Frontal cortex (tissue), 4 donors: ENCODE measurements around the gene UROC1. TPM values are rescaled to one million over a fixed set of nuclear protein-coding genes. Genes with fewer than 3 reads are reported as not detected.

Source experiments
- DNase-seq, 2 donors: peaks; one replicate each; pipeline ENCODE4 v3.0.0; 2012; ENCODE audit warnings: low spot score in 2 of 2
- FAIRE-seq: peaks from 2 replicates; lab custom pipeline; 2012; peaks lifted over from hg19 to GRCh38; lab: Jason Lieb, UNC
- total RNA-seq: library from RNA; depleted of rRNA; stranded (reverse); fragments of >200 nt; gene quantifications from one replicate; pipeline ENCODE4 v1.2.3, GENCODE V29; 2014
- donor health status: control.
- donor health status: control.
- donor health status: control.

UROC1 gene
- total RNA-seq, 1 donor from 2014 or later = not detected

DNA sequence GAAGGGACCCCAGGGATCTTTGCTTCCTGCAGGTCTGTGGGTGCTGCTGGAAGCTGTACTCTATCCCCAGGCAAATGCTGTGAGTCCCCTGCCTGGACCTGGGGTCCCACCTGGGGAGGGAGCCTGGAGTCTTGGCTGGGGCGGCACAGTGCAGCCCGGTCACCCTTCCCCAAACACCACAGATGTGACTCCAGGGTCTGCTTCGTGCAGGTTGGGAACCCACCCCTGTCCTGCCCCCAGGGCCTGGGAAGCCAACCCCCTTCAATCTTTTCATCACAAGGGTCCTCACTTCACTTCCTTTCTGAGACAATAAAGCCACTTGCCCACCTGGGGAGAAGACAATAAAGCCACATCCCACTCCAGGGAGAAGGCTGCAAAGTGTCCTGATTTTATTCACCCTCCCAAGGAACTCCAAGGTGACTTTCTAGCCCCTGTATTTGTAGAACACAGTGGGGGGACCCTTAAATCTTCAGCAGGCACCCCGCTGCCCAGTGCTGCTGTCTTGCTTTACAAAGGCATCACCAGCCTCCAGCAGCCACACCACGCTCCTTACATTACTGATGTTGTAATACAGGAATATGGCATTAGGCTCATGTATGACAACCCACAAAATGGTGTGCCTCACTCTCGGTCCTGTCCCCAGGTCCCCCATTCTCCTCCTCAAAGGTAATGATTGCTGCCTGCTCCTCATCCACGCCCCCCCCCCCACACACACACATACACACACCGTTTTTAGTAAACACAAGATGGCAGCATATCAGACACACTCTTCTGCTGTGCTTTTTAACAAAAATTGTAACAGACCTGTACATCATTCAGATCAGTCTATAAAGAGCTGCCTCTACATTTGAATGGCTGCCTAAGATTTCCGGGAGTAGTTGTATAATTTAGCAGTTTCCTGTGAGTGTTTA is 31.2 kb upstream of the UROC1 start:
- DNase-seq (no peak), FAIRE-seq (no peak)

DNA sequence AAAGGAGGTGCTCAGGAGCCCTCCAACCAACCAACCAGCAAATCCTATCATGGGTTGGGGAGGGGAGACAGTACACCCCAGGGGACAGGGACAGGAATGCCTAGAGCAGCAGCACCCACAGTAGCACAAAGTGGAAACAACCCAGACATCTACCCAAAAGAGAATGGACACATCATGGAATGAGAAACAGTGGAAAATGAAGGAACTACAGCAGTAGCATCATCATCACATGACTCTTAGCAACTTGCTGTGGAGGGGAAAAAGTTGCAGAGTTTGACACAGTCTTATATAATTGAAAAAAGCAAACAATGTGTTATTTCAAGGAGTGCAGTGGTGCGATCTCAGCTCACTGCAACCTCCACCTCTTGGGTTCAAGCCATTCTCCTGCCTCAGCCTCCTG is 30.1 kb upstream of the UROC1 start:
- DNase-seq (no peak), FAIRE-seq (no peak)

DNA sequence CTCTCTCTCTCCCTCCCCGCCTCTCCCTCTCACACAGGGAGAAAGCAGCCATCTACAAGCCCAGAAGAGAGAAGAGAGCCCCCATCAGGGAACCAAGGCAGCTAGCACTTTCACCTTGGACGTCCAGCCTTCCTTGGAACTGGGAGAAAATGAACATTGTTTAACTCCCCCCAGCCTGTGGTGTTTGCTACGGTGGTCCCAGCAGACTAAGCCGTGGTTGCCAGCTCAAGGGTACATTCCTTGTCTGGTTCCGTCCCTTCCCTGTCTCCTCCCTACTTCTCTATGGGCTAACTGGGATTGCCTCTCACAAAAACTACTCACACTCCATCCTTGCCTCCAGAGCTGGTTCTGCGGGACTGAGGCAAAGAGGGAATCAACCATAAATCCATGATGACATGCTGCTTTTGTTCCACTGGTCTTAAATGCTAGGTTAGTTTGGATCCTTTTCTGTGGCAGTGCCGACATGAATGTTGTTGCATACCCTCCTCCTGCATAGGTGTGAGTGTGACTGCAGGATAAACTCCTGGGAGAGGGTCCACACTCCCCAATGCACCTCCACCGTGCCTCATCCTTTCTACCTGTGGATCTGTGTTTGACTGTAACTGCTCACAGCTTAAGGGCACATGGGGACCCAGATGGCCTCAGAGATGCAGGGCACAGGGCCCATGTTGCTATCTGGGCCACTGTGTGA is 29.1 kb upstream of the UROC1 start:
- no peak for FAIRE-seq
- DNase-seq = no peak

- FAIRE-seq (no peak), DNase-seq (no peak)
Observed at GRCh38 chr3:126546013-126546412, 28.4 kb upstream of the UROC1 start.

DNA sequence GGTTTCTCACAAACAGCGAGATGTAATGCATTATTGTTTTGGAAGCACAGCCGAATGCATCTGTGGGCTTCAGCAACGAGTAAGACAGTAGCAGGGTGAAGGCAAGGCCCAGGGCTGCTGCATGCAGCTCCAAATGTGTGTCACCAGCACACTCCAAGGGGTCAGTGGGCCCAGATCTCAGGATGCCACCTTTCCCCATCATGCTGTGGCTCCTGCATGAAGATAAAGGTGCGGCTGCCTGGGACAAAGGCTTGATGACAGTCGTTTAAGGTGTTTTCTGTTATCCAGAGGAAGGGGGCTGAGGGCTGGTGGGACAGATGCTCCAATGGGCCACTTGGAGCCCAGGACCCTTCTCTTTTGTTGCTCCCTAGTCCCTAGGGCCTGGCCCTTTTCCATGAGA is 28.0 kb upstream of the UROC1 start:
- FAIRE-seq (no peak), DNase-seq (no peak)

- no peak for FAIRE-seq
Observed at GRCh38 chr3:126544596-126545281, 27.2 kb upstream of the UROC1 start.

DNA sequence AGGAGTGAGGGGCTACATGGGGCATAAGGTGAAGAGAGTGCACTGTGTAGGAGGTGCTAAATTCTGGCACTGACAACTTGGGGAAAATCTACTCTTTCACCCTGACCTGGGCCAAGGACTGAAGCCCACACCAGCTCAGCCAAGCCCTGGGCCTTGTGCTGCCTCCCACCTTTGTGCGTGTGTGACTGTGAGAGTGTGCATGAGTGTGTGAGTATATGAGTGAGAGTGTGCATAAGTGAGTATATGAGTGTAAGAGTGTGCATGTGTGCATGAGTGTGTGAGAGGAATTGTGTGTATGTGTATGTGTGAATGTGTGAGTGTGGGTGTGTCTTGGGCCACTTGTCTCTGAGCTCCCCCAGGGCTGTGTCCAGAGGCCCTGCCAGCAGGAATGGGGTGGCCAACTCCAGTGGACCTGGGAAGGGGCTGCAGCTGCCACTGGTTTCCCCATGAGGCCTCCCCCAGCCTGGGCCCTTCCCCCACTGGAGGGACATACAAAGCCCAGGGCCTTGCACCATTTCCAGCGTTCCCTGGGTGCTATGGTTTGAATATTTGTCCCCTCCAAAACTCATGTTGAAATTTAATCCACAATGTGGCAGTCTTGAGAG is 26.0 kb upstream of the UROC1 start:
- no peak for DNase-seq
- FAIRE-seq = no peak

More at GRCh38 chr3:126544596-126545281, 27.2 kb upstream of the UROC1 start:
- no peak for DNase-seq

DNA sequence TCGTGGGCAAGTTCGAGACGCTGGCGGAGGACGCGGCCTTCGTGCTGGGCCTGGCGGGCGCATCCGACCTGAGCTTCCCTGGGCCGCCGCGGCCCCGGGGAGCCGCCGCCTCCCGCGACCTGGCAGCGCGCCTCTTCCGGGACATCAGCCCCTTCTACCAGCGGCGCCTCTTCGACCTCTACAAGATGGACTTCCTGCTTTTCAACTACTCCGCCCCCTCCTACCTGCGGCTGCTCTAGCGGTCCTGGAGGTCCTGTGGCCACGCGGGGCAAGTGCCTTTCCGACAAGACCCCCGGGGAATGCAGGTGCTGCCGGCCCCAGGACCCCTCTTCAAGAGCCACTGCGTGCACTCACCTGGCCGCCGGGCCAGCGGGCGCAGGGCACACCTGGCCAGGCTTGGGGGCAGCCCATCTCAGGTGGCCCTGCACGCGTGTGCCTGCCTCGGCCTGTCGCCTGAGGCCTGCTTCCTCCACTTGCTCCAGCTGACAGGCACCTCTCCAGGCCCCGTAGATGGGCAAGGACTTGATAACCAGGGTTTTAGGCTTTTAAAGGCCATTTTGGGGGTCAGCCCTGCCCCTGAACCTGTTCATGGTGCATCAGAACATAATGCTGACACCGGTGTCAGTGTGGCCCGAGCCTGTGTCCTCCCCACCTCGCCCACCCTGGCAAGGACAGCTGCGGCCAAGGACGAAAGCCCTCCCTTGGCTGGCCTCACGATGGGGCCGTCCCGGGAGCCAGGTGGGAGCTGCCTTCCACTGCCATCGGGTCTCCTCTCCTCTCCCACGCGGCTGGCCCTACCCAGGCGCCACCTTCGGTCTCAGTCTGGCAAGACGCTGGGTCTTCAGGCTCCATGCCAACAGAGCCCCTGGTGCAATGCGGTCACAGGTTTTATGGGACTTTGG is 25.0 kb upstream of the UROC1 start:
- FAIRE-seq (no peak), DNase-seq (no peak)

DNA sequence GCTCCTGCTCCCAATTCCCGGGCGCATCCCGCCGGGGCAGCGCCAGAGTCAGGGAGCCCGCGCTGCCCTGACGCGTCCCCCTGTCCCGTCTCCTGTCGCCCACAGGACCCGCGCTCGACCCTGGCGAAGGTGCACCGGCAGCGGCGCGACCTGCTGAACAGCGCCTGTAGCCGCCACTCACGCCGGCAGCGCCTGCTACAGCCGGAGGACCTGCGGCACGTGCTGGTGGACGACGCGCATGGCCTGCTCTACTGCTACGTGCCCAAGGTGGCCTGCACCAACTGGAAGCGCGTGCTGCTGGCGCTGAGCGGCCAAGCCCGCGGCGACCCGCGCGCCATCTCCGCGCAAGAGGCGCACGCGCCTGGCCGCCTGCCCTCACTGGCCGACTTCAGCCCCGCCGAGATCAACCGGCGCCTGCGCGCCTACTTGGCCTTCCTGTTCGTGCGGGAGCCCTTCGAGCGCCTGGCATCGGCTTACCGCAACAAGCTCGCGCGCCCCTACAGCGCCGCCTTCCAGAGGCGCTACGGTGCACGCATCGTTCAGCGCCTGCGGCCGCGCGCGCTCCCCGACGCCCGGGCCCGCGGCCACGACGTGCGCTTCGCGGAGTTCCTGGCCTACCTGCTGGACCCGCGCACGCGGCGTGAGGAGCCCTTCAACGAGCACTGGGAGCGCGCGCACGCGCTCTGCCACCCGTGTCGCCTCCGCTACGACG is 24.2 kb upstream of the UROC1 start:
- DNase-seq = no peak
- FAIRE-seq = no peak

DNA sequence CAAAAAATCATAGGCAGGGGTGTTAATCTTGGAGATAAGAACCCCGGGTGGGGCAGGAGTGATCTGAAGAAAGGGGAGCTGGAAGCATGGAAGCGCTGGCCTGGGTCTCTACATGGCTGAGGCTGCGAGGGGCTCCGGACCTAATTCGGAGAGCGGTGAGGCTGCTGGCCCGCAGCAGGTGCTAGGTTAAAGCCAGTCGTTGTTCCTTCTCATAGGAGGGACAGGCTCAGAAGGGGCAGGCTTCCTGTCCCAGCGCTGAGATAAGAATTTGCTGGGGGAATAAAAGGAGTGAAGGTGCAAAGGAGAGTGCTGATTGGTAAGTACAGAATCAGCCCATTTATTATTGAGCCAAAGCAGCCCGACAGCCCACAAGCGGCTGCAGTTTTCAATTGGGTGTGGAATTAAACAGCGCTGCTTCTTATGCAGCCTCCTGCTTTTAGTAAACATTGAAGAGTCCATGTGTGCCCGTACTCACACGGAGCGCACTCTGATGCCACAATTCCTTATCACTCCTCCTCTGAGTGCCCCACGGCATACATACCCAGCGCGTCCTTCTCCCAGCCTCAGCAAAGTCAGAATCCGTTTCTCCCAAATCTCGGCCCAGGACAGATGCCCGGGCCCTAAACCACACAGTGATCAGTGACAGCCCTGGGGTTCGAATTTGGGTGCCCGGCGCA is 23.5 kb upstream of the UROC1 start:
- FAIRE-seq = no peak
- DNase-seq = no peak

DNA sequence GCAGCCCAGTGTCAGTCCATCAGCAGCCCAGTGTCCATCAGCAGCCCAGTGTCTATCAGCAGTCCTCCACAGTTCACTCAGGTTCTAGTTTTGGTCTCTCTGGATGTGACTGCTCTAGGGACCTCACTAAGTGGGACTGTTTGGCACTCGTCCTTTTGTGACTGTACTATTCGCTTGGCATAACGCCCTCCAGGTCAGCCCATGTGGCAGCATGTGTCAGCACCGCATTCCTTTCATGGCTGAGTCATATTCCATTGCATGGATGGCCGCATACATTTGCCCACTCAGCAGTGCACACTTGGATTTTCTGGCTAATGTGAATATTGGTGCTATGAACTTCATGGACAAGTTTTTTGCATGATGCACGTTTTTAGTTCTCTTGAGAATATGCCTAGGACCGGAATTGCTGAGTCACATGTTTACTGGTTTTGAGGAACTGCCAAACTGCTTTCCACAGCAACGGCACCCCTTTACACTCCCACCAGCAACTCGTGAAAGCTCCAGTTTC is 22.8 kb upstream of the UROC1 start:
- FAIRE-seq (no peak), DNase-seq (no peak)

GRCh38 chr3:126539558-126540250 is 22.1 kb upstream of the UROC1 start:
- no peak for FAIRE-seq
- no peak for DNase-seq

GRCh38 chr3:126538966-126539365 is 21.4 kb upstream of the UROC1 start:
- DNase-seq (no peak), FAIRE-seq (no peak)

DNA sequence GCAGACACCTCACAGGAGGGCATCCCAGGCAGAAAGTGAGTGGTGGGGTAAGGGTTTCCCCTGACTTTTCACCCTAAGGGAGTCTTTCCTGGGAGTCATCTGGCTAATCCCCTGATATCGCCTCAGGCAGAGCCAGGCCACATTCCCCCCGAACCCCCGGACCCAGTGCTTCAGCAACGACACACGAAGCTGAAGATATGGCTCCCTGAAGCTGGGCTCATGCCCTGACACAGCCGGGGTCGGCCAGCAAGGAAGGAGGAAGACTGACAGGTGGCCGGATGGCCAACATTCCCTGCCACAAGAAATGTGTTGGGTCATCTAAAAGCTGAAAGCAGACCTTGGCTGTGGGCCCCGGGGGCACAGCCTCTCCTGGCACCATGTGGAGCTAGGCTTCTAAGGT is 20.7 kb upstream of the UROC1 start:
- DNase-seq = no peak
- no peak for FAIRE-seq

- FAIRE-seq (no peak), DNase-seq (no peak)
Observed at GRCh38 chr3:126537730-126538281, 20.2 kb upstream of the UROC1 start.

- no peak for DNase-seq
- FAIRE-seq = no peak
Observed at GRCh38 chr3:126537116-126537729, 19.6 kb upstream of the UROC1 start.

- DNase-seq (no peak), FAIRE-seq (no peak)
Observed at GRCh38 chr3:126536126-126536525, 18.6 kb upstream of the UROC1 start.
